OCI-LY3 (cell line): ENCODE data around the gene HELZ.

Experiments
- CTCF ChIP-seq: fragments of 200-600, 300-600 bp; sonication (generic); IDR thresholded peaks from 2 replicates; pipeline ENCODE4 v1.5.1; 2014; ENCODE audit warnings: antibody characterized with exemption, low read length, low read depth
- EZH2phosphoT487 ChIP-seq: fragments of 200-600 bp; shearing (Covaris generic); IDR thresholded peaks from 2 replicates; pipeline ENCODE4 v1.6.1; 2018; ENCODE audit warnings: antibody characterized with exemption, mixed run types, low read depth

DNA sequence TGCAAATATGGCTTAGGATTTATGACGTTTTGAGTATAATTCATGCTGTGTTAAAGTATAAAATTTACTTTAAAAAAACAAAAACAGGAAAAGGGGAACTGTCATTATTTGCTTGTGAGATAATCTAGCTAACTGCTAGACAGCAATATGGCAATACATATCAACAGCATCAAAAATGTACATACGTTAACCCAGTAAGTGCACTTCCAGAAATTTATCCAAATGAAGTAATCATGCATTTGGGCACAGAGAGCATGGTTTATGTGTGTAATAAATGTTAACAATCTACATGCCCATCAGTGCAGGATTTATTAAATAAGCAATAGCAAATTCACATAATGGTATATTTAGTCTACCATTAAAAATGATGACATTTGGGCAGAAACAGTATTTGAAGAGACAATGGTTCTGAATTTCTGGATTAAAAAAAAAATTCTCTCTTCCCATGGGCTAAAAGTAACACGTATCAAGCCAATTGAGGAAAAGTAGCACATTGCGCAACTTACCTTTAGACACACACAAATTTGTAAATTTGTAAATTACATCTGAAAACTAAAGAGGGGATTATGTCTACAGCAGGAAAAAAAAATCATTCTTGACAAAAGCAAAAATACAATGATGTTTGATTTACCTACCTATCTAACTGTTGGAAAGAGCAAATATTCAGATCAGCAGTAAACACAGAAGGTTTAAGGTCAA, 120.4 kb downstream of the HELZ start:
- no peak for TF ChIP-seq CTCF
- TF ChIP-seq EZH2phosphoT487: no peak
